Liver (tissue), 3 donors: ENCODE results near the gene FOXJ2.
"Not testable (repeated sequence)": the region's sequence is repeated elsewhere in the genome, so short reads cannot be mapped to it uniquely, and the experiment has no call there.

Experiments used
- ATF3 ChIP-seq: IDR thresholded peaks from 2 replicates; pipeline ENCODE4 v1.6.1; 2016; ENCODE audit warnings: antibody characterized with exemption
- EGR1 ChIP-seq, 2 donors: IDR thresholded peaks; 2 replicates each; pipeline ENCODE4 v1.6.1; 2016 to 2018; ENCODE audit warnings: antibody characterized with exemption in 2 of 2, low read depth in 2 of 2
- FOXA1 ChIP-seq: IDR thresholded peaks from 2 replicates; pipeline ENCODE4 v1.6.1; 2016; ENCODE audit warnings: antibody characterized with exemption
- GABPA ChIP-seq, 2 donors: IDR thresholded peaks in 1 of 2; conservative IDR thresholded peaks in 1 of 2; 2 replicates each; pipeline ENCODE4 v1.6.1; 2016; ENCODE audit warnings: antibody characterized with exemption in 2 of 2, mild to moderate bottlenecking in 1 of 2, moderate library complexity in 1 of 2
- HNF4G ChIP-seq: IDR thresholded peaks from 2 replicates; pipeline ENCODE4 v1.6.1; 2016; ENCODE audit warnings: antibody characterized with exemption
- JUND ChIP-seq, 2 donors: IDR thresholded peaks; 2 replicates each; pipeline ENCODE4 v1.6.1; 2016; ENCODE audit warnings: antibody characterized with exemption in 2 of 2
- RAD21 ChIP-seq, 2 donors: IDR thresholded peaks; 2 replicates each; pipeline ENCODE4 v1.6.1; 2016; ENCODE audit warnings: antibody characterized with exemption in 2 of 2, mild to moderate bottlenecking in 2 of 2
- TAF1 ChIP-seq: conservative IDR thresholded peaks from 2 replicates; pipeline ENCODE4 v1.6.1; 2016; ENCODE audit warnings: antibody characterized with exemption, mild to moderate bottlenecking
- YY1 ChIP-seq: IDR thresholded peaks from 2 replicates; pipeline ENCODE4 v1.6.1; 2016; ENCODE audit warnings: antibody characterized with exemption, mild to moderate bottlenecking
- ZBTB33 ChIP-seq: IDR thresholded peaks from 2 replicates; pipeline ENCODE4 v1.6.1; 2016; ENCODE audit warnings: antibody characterized with exemption
- TF ChIP-seq, protein P1 (sequence below): fragments of 150-350 bp; IDR thresholded peaks from 2 replicates; pipeline ENCODE4 v1.5.1; 2017; ENCODE audit warnings: improper control_type of control experiment, low read depth, low read length; ENCODE audit not compliant: missing input control
- TF ChIP-seq, protein P2 (sequence below): IDR thresholded peaks from 2 replicates; pipeline ENCODE4 v1.6.1; 2016; ENCODE audit warnings: antibody characterized with exemption, mild to moderate bottlenecking
- TF ChIP-seq, protein P3 (sequence below): IDR thresholded peaks from 2 replicates; pipeline ENCODE4 v1.6.1; 2016; ENCODE audit warnings: antibody characterized with exemption
- donor health status: healthy.
- donor health status: healthy.

- TF ChIP-seq, protein P1, sequence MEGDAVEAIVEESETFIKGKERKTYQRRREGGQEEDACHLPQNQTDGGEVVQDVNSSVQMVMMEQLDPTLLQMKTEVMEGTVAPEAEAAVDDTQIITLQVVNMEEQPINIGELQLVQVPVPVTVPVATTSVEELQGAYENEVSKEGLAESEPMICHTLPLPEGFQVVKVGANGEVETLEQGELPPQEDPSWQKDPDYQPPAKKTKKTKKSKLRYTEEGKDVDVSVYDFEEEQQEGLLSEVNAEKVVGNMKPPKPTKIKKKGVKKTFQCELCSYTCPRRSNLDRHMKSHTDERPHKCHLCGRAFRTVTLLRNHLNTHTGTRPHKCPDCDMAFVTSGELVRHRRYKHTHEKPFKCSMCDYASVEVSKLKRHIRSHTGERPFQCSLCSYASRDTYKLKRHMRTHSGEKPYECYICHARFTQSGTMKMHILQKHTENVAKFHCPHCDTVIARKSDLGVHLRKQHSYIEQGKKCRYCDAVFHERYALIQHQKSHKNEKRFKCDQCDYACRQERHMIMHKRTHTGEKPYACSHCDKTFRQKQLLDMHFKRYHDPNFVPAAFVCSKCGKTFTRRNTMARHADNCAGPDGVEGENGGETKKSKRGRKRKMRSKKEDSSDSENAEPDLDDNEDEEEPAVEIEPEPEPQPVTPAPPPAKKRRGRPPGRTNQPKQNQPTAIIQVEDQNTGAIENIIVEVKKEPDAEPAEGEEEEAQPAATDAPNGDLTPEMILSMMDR: not testable (repeated sequence)
- not testable (repeated sequence) for TF ChIP-seq GABPA (IDR thresholded peaks at IDR 0.05 in 1 of 2, conservative IDR thresholded peaks at IDR 0.05 in 1 of 2); ZBTB33; YY1; HNF4G; FOXA1; RAD21 (IDR thresholded peaks at IDR 0.05); EGR1 (IDR thresholded peaks at IDR 0.05; ENCODE audit: low read depth in 2 of 2); JUND (IDR thresholded peaks at IDR 0.05); ATF3; TAF1
- TF ChIP-seq, protein P2, sequence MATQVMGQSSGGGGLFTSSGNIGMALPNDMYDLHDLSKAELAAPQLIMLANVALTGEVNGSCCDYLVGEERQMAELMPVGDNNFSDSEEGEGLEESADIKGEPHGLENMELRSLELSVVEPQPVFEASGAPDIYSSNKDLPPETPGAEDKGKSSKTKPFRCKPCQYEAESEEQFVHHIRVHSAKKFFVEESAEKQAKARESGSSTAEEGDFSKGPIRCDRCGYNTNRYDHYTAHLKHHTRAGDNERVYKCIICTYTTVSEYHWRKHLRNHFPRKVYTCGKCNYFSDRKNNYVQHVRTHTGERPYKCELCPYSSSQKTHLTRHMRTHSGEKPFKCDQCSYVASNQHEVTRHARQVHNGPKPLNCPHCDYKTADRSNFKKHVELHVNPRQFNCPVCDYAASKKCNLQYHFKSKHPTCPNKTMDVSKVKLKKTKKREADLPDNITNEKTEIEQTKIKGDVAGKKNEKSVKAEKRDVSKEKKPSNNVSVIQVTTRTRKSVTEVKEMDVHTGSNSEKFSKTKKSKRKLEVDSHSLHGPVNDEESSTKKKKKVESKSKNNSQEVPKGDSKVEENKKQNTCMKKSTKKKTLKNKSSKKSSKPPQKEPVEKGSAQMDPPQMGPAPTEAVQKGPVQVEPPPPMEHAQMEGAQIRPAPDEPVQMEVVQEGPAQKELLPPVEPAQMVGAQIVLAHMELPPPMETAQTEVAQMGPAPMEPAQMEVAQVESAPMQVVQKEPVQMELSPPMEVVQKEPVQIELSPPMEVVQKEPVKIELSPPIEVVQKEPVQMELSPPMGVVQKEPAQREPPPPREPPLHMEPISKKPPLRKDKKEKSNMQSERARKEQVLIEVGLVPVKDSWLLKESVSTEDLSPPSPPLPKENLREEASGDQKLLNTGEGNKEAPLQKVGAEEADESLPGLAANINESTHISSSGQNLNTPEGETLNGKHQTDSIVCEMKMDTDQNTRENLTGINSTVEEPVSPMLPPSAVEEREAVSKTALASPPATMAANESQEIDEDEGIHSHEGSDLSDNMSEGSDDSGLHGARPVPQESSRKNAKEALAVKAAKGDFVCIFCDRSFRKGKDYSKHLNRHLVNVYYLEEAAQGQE: not testable (repeated sequence)
- TF ChIP-seq, protein P3, sequence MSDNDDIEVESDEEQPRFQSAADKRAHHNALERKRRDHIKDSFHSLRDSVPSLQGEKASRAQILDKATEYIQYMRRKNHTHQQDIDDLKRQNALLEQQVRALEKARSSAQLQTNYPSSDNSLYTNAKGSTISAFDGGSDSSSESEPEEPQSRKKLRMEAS: not testable (repeated sequence)
Observed at GRCh38 chr12:8071820-8072219, 39.3 kb downstream of the FOXJ2 start.
